EH (cell line): ENCODE results near the gene MGST1.

ENCODE experiments used
- DNase-seq: peaks from one replicate; pipeline ENCODE4 v3.0.0-alpha.2; 2015; ENCODE audit warnings: low read depth

MGST1 gene

DNA sequence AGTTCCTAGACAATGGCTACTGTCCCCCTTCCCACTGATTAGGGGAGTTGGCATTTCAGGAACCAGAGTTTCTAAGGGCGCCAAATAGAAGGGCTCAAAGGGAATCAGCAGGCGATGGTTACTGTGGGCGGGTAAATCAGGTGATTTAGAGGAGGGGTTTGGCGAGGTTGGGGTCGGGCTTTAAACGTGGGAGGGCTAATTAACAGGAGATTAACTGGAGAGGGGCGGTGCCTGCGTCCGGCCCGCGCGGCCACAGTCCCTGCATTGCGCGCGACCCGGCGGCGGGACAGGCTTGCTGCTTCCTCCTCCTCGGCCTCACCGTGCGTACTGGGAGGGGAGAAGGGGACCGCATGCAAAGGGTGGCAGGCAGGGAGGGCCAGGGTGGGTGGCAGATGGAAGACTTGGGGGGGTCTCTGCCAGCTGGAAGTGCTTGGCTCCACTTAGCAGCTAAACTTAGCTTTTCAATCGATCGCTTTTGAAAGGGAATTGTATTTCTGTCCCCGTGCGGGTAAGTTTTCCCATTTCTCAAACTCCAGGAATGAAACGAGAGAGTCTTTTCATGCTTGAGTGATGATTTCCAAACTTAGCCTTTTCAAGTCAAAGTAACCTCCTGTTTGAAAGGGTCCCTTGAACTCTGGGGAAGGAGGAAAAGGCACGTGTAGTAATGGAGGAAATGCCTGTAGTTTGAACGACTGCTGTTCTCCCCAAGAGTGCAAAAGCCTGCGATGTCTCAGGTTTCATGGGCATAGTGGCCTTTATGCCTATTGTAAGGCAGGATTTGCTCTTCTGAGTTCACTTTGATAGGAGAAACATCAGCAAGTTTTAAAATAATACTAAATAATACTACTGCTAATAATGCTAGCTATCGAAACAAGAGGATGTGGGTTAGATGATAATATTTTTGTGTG, at the start of gene MGST1:
Gene MGST1 (plus strand): TSS at position 255 of the 908 bp plus-strand sequence. CDS start 6,608 bp downstream, outside the sequence.
- peak; percentile 67 for DNase-seq

GRCh38 chr12:16299403-16299802, 48.0 kb upstream of the MGST1 start:
- DNase-seq: no peak

GRCh38 chr12:16300122-16300521, 47.3 kb upstream of the MGST1 start:
- peak; percentile 25 for DNase-seq

DNA sequence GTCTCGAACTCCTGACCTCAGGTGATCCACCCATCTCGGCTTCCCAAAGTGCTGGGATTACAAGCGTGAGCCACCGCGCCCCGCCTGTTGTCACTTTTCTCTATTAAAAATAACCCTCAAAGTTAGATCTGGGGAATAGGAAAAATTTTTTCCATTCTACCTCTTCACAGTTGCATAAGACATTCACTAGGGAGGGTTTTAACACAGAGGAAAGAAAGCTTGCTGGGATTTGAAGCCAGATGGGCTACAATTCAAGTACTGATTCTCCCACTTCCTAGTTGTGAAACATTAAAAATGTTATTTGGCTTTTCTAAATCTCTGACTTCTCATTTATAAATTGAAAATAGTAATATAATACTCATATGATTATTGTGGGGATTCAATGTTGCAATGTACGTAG, 46.7 kb upstream of the MGST1 start:
- no peak for DNase-seq

- no peak for DNase-seq
These were observed 43.5 kb upstream of the MGST1 start for GRCh38 chr12:16303939-16304338.

DNA sequence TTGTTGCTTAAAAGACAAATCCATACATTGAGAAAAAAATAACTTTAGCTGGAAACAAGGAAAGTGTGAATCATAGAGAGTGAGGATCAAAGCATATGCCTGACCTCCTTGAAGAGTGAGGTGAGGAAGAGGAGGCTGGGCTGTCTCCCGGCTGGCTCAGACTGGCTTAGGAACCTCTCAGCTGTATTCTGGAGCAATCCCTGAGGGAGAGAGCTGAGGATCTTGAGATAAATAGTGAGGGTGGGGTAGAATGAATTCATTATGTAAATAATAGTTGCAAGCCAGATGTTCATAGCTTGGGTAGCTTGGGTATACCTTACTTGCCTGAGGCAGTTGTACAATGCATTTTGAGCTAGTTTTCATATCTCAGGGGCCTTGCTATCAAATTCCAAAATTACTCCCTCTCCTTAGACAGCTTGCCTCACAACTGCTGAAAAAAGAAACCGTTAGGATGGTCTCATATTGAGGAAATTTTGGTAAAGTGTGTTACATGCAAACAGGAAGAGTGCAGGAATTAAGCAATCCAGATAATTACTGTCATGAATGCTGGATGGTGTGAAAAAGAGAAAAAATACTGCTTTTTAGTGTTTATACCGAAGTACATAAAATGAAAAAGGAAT, 39.5 kb upstream of the MGST1 start:
- DNase-seq: no peak

- DNase-seq: no peak
These were observed 36.5 kb upstream of the MGST1 start for GRCh38 chr12:16310934-16311333.

DNA sequence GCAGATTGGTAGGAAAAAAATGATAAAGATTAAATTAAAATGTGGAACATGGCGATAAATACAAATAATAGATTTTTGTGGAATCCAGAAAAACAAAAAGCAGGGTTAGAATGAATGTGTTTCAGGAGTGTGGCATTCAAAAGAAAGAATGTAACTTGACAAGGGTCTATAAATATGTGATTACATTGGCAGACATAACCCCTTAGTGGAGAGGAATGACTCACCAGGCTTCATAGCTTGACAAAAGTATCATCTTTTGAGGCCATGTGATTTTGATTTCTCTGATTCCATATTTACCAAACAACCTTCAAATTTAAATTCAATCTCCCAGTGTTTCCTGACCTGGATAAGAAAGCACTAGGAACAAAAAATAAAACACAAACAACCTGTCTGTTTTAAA, 24.4 kb upstream of the MGST1 start:
- peak; percentile 44 for DNase-seq

GRCh38 chr12:16323638-16324037, 23.8 kb upstream of the MGST1 start:
- no peak for DNase-seq

GRCh38 chr12:16324272-16324671, 23.2 kb upstream of the MGST1 start:
- no peak for DNase-seq

DNA sequence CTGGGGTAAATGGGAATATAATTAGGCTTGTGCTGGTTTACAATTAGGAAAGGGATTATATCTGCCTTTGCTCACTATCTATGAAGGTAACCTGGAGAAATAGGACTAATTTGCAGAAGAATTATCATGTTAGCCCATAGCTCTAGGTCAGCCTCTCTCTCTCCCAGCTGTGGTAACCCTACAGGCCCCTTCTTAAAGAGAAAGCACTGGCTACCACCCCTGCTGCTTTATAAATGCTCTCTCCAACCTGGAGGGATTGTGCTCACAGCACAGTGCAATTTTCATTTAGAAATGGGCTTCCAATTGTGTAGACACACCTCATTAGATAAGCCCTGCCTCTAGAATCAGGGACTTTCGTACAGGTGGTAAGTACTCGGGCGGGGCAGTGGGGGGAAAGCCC, 22.7 kb upstream of the MGST1 start:
- no peak for DNase-seq

- no peak for DNase-seq
These were observed 22.0 kb upstream of the MGST1 start for GRCh38 chr12:16325426-16325825.

GRCh38 chr12:16327963-16328362, 19.5 kb upstream of the MGST1 start:
- no peak for DNase-seq

DNA sequence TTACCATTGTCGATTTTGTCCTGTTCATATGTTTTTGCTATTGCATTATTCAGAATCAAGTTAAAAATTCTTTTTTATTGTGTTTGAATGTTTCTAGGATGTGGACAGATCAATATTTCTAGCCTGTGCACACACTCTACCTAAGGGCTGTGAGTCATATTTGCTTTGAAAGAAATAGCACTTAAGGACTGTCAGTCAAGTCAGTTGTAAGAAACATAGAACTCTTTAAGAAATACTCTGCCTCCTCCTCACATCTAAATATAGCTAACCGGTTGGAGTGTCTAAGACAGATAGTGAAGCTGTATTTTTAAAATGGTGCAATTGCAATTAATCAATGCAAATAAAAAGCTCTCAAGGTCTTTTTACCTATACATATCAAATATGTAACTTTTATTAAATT, 17.9 kb upstream of the MGST1 start:
- DNase-seq: no peak

- DNase-seq: no peak
These were observed 16.9 kb upstream of the MGST1 start for GRCh38 chr12:16330560-16330959.

DNA sequence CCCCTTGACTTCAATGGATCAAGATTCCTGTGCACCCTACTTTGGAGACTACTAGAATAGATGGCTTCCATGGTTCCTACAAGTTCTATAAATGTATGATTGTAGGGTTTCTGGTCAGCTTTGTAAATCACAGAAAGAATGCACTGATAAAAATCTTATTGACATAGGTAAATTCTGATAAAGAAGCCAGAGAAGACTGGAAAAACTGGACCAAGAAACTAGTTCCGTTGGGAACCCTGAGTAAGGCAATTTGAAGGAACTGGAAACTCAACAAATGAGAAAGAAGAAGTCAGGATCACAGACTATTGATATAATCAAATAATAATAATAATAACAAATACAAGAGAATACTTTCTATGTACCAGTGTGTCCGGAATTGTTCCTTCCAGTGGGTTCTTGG, 15.4 kb upstream of the MGST1 start:
- DNase-seq: no peak

GRCh38 chr12:16335838-16336237, 11.6 kb upstream of the MGST1 start:
- no peak for DNase-seq

DNA sequence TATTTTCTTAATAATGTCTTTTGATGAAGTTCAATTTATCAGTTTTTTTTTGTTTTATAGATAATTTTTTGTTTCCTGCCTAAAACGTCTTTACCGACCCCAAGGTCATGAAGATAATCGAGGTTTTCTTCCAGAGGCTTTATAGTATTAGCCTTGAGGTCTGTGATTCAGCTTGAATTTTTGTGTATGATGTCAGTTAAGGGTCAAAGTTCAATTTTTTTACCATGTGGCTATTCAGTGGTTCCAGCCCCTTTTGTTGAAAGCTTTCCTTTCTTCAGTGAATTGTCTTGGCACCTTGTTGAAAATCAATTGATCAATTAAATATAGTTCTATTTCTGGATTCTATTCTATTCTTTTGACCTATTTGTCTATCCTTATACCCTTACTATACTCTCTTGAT, 3.2 kb upstream of the MGST1 start:
- DNase-seq: peak; percentile 28

DNA sequence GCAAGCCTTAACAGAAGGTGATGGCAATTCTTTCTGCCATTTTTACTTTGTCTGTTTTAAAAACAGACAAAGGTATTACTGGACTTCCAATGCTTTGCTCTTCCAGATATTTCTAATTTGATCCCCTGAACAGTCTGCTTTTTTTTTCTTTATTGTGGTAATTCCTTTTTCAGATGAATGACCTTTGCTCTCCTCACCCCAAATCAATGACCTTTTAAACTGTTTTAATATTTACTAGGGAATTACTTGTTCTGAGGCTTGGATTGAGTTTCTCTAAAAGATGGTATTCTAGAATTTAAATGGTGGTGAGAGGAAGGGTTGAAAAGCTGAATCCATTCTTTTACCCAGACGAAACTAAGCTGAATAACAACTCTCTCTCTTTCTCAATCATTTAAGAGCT, 2.3 kb upstream of the MGST1 start:
- DNase-seq: no peak

DNA sequence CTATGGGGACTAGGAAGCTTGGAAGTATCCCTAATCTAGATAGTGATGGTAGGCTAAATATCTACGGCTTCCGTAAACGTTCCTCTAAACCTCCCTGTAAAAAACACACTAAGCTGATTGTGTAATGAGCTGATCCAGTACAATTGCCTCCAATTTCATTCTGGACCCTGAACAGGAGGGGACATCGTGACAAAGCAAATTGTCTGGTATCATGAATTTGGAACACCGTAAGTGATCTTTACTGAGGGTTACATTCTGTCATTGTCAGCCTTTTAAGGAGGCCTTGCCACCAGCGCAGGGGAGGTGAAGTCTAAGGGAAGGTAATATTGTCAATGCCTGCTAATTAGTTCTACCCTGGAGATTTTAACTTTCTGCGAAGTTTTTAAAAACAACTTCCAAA, 487 bp upstream of the MGST1 start:
- no peak for DNase-seq

GRCh38 chr12:16348435-16349130, 1.1 kb downstream of the MGST1 start:
- peak; percentile 14 for DNase-seq

GRCh38 chr12:16349131-16349460, 1.7 kb downstream of the MGST1 start:
- peak; percentile 96 for DNase-seq

DNA sequence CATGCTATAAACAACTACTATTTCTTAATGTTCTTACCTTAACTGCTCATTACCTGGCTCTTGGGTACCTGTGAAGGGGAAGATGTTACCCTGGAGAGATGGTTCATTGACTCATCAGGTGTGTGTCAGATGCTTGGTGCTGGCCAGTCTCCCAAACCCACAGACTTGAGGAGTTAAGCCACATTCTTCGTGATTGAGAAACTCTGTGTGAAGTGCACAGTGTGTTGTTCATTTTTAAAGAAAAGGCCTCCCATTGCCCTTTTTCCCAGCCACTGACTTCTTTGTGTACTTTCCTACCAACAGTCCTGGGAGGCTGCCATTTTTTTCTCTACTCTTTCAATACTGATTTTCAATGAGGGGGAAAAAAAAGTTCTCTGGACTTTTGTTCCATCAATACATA, 3.2 kb downstream of the MGST1 start:
- peak; percentile 93 for DNase-seq
